ENCODE measurements around the gene CLCNKA.

DNA sequence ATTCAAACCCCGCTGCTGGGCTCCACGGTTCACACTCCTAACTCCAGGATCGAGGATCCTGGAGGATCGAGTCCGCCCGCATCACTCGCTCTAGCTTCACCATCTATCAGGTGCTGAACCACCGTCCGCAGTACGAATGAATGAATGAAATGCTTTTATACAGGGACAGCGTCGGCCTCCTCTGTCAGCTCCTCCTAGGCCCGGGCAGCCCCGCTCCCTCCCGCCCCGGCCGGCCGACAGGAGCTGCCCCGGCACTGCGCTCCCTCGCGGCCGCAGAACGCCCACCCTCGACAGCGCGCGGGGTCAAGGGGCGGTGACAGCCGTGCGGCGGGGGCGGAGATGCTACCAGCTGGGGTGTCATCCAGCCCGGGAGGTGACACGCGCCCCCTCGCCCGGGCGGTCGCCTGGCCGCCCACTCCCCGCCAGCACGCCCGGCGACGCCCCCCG lies 46.5 kb upstream of the CLCNKA start:
- no peak for TF ChIP-seq EP300 (IDR thresholded peaks at IDR 0.05; ENCODE audit: borderline replicate concordance)
- TF ChIP-seq CREB1 (IDR thresholded peaks at IDR 0.05; ENCODE audit: low read depth), result no peak
- TF ChIP-seq USF1 (IDR thresholded peaks at IDR 0.05), result no peak
